Panc1 (cell line): ENCODE data around the gene LRP3. TPM values are rescaled to one million over a fixed set of nuclear protein-coding genes. Genes with fewer than 3 reads are reported as not detected.

Experiments used
- total RNA-seq: library from RNA; stranded (reverse); gene quantifications from one replicate; pipeline ENCODE4 v1.2.1, GENCODE V29; 2021; ENCODE audit not compliant: unreplicated experiment

LRP3 gene
- total RNA-seq, 1 experiment from 2014 or later, result 28.6 TPM

Other genes with a start within 250 kb of the LRP3 start
- gene CEP89, start 222.4 kb upstream of the LRP3 start, total RNA-seq, result 39.9 TPM
- 16.0 TPM for gene FAAP24, start 222.1 kb upstream of the LRP3 start, total RNA-seq
- 227 TPM for gene RHPN2, start 129.4 kb upstream of the LRP3 start, total RNA-seq
- 34.7 TPM for gene GPATCH1, start 113.1 kb upstream of the LRP3 start, total RNA-seq
- gene WDR88, start 62.2 kb upstream of the LRP3 start, total RNA-seq, result 0.31 TPM
- gene SLC7A10, start 31.5 kb downstream of the LRP3 start, total RNA-seq, result 1.1 TPM
- 1.6 TPM for gene CEBPA, start 108.2 kb downstream of the LRP3 start, total RNA-seq
- gene CEBPG, start 179.4 kb downstream of the LRP3 start, total RNA-seq, result 41.5 TPM